Measurements from ENCODE around the gene NIPAL3.
A peak's percentile ranks its signal among the peaks of the same experiment; 100 is the strongest.

Gene NIPAL3

GRCh38 chr1:24391882-24392603 lies 23.6 kb upstream of the NIPAL3 start:
- DNase-seq (ENCODE audit: low read depth): peak; percentile 59

- DNase-seq (ENCODE audit: low read depth): no peak
Measured at GRCh38 chr1:24392604-24392946, 23.0 kb upstream of the NIPAL3 start.

DNA sequence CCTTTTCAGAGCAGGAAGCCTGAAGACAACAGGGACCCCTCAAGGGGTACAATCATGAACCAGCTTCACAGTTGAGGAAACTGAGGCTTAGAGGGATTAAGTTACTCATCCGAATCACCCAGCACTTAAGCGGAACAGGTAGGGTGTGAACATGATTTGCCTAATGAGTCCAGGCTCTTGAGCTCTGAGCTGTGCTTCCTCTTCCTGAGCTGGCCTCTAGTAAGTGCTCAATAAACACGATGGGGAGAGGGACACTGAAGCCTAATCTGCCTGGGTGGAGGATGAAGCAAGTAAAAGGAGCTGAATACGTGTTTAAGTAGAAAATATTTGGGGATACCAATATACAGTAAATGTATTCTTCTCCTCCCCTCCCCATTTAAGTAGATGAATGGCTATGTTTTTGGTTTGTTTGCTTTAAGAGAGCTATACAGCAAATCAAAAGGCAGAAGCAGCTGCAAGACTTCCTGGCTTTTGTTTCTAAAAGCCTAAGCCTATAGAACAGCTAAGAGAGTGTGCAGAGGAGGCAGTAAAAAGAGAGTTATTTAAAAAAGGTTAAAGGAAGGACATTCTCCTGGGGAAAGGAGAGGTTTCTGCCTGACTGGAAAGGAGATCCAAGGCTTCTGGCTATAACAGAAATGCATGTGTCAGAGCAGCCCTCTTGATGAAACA lies 22.5 kb upstream of the NIPAL3 start:
- no peak for DNase-seq (ENCODE audit: low read depth)

DNA sequence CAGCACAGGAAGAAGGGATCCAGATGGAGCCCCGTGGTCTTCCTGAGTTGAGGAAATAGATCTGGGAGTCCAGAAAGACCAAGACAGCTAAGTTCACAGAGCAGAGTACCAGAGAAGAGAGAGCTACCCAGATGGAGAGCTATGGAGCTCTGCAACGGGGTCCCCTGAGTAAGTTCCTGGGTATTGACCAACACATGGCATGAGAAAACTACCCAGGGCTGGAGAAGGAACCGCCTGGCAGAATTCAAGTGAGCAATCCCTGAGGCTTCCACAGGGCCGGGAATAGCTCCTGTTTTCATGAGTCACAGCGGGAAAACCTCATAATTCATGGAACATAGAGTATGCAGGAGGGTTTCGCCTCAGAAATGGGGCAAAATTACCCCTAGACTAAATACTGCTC lies 21.7 kb upstream of the NIPAL3 start:
- DNase-seq (ENCODE audit: low read depth): no peak

GRCh38 chr1:24400065-24400464 lies 15.5 kb upstream of the NIPAL3 start:
- no peak for DNase-seq (ENCODE audit: low read depth)

DNA sequence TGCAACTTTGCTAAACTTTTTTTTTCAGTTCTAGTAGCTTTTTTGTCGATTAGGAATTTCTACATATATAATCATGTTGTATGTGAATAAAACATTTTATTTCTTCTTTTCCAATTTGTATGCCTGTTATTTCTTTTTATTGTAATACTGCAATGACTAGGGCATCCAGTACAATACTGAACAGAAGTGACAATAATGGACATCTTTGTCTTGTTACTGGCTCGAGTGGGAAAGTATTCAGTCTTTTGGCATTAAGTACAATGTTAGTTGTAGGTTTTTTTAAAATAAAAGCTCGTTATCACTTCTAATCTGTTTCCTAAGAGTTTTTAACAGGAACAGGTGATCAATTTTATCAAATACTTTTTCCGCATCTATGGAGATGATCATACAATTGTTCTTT lies 11.8 kb upstream of the NIPAL3 start:
- no peak for DNase-seq (ENCODE audit: low read depth)

DNA sequence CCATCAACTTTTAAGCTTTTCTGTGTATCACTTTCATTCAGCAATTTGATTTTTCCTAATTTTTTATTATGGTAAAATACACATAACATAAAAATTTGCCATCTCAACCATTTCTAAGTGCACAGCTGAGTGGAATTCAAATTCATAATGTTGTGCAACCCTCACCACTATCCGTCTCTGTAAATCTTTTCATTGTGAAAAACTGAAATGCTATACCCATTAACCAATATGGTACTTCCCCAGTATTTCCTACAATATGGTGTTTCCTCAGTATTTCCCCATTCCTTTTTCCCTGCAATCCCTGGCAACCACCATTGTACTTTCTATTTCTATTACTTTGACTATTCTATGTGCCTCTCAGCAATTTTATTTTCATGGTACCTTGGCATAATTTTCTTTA lies 8.8 kb upstream of the NIPAL3 start:
- no peak for DNase-seq (ENCODE audit: low read depth)

GRCh38 chr1:24409535-24409934 lies 6.1 kb upstream of the NIPAL3 start:
- no peak for DNase-seq (ENCODE audit: low read depth)

DNA sequence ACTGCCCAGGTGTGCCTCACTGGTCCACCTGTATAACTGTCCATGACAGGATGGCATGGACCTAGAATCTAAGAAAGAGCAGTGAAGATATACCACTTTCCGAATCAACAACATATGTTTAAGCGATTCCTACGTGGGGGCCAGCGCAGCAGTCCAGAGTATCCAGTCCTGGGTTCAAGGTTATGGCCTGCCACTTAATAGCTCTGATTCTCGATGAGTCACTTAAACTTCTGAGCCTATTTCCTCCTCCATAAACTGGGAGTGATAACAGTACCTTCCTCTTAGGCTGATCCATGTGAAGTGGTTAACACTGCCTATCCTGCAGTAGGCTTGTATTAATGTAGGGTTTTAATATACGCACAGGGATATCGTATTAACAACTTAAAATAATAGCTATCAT lies 4.9 kb upstream of the NIPAL3 start:
- DNase-seq (ENCODE audit: low read depth): no peak

- DNase-seq (ENCODE audit: low read depth): no peak
Measured at GRCh38 chr1:24411963-24412362, 3.6 kb upstream of the NIPAL3 start.

GRCh38 chr1:24412408-24412807 lies 3.2 kb upstream of the NIPAL3 start:
- no peak for DNase-seq (ENCODE audit: low read depth)

DNA sequence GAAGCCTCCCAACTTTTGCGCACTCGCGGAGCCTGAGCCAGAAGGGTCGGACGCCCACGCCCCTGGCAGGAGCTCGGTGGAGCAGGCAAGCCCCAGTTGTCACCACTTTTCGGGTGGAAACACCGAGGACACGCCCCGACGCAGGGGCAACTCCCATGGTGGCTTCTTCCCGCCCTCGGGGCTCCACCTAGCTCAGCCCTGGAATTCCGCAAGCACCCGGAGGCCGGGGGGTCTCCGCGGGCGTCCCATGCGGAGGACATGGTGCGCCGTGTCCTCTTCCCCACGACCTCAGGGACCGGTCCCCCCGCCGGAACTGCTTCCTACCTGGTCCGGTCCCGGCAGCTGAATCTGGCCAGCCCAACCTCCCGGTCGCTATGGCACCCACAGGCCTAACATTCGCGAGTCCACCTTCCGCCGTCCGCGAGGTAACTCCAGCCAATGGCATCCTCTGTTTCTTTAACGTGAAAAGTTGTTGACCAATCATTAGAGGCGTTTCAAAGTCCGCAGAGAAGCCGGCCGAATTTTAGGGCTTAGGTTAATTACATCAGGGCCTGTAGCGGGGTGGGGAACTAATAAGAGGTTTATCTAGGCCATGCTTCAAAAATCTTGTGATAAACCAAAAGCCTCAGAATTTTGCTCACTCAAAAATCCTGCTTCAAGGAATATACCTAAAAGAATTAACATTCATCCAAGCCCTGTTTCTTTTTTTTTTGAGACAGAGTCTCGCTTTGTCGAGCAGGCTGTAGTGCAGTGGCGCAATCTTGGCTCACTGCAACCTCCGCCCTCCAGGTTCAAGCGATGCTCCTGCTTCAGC lies 2.0 kb upstream of the NIPAL3 start, which contains the start of gene STPG1:
Gene STPG1, minus strand, starts transcription at position 433 of the 814 bp plus-strand sequence. CDS start 12,394 bp downstream, outside the sequence.
- DNase-seq (ENCODE audit: low read depth): peak; percentile 77

- no peak for DNase-seq (ENCODE audit: low read depth)
Measured at GRCh38 chr1:24414775-24415333, 748 bp upstream of the NIPAL3 start.

- DNase-seq (ENCODE audit: low read depth): no peak
Measured at GRCh38 chr1:24415910-24416665, 486 bp downstream of the NIPAL3 start.

DNA sequence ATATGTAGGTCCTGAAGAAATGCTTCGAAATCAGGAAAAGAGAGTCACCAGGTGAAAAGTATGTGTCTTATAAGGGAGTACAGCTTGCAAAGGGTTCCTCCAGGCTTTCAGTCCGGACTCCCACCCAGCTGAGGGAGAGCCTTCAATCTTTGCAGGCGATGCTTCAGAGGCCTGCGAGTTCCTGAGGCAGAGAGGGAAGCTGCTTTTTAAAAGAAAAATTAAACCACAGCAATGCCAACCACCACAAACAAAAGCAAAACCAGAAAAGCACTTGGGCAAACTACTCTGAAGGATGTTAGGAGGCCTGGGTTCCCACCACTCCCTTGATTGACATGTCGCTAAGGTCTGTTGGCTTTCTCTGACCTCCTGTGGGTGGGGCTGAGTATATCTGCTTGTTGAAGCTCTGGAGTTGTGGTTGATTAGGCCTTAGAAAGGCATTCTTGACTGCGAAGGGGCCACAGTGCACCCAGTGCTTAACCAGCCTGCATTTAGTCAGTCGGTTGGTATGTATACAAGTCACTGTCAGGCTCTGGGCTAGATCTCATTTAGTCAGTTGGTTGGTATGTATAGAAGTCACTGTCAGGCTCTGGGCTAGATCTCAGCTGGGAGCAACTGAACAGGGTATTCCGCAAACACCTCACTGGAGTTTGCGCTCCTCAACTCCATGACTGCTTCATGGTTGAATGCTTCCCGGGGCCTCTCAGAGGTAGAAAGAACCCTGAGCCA lies 1.2 kb downstream of the NIPAL3 start:
- peak; percentile 29 for DNase-seq (ENCODE audit: low read depth)

DNA sequence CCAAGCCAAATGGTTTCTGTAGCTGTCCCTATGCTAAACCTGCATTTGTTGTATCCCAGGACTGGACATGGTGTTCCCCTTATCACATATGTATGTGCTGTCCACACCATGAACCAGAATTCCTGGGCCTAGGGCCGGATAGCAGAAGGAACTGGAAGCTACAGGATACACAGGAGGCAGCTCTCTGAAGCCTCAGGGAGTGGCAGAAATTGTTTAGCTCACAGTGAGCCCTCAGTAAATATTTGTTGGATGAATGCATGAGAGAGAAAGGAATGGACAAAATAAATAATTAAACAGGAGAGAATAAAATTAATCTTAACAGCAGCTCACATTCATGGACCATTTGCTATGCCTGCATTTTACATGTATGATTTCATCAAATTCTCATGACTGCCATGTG lies 2.1 kb downstream of the NIPAL3 start:
- DNase-seq (ENCODE audit: low read depth): no peak

- DNase-seq (ENCODE audit: low read depth): no peak
Measured at GRCh38 chr1:24418898-24419628, 3.5 kb downstream of the NIPAL3 start.

DNA sequence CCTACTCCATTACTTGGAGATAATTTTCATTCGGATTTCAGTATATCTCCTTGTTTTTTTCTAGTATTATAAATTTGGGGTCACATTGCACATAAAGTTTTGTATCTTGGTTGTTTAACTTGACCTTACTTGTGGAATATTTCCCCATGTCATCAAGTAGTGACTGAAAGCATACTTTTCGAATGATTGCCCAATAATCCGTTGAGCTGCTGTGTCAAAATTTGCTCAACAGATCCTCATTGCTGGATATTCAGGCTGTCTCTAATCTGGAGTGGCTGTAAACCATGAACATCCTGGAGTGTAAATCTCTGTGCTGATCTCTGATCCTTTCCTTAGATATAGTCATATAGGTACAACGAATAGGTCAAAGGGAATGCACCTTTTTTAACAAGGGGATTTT lies 4.9 kb downstream of the NIPAL3 start:
- DNase-seq (ENCODE audit: low read depth): no peak

GRCh38 chr1:24421502-24421901 lies 5.9 kb downstream of the NIPAL3 start:
- DNase-seq (ENCODE audit: low read depth): no peak

DNA sequence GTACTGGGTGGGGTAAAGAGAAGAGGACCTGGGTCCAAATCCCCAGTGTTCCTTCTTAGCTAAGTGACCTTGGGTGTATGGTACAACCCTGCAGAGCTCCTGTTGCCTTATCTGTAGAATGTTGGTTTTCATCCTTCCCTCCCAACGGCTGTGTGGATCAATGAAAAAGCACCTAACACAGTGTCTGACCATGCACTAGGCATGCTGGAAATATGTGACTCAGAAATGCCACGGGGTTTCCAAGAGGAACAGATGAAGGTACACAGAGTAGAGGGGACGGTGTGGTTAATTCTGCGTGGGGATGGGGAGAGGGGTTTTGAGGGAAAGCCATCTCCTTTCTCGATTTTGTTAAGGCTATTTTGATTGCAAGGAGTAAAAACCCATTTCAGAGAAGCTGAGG lies 8.6 kb downstream of the NIPAL3 start:
- no peak for DNase-seq (ENCODE audit: low read depth)

DNA sequence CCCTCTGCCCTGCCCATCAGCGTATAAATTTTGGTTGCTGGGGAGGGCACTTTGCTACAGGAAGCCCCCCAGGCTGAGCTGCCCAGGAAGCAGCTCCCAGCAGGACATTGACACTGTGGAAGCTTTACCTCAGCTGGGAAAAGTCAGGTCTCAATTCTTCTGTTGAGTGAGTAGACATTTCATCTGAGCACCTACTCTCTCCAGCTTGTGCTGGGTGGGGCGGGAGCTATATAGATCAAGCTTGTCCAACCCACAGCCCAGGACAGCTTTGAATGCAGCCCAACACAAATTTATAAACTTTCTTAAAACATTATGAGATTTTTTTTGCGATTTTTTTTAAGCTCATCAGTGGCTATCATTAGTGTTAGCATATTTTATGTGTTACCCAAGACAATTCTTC lies 9.4 kb downstream of the NIPAL3 start:
- DNase-seq (ENCODE audit: low read depth): no peak
